OCI-LY3 (cell line): ENCODE measurements around the gene C4A.

Source experiments
- H2AFZ ChIP-seq: fragments of 200-600, 300-600 bp; shearing (Covaris generic); 2 replicates; pipeline ENCODE4 v1.6.0; 2014; ENCODE audit warnings: antibody characterized with exemption, low read depth, low read length
- H3K27ac ChIP-seq: fragments of 200-600, 300-600 bp; sonication (generic); 2 replicates; pipeline ENCODE4 v1.5.1; 2014; ENCODE audit warnings: mild to moderate bottlenecking, low read length, moderate library complexity, mixed read lengths
- H3K27me3 ChIP-seq: fragments of 200-600, 300-600 bp; sonication (generic); 2 replicates; pipeline ENCODE4 v1.6.1; 2014; ENCODE audit warnings: low read depth, low read length, mixed read lengths
- H3K36me3 ChIP-seq: fragments of 200-600, 300-600 bp; sonication (generic); replicated peaks from 2 replicates; pipeline ENCODE3; 2014; ENCODE audit warnings: low read depth, low read length, mixed read lengths
- H3K4me1 ChIP-seq: fragments of 300-600, 200-600 bp; sonication (generic); 2 replicates; pipeline ENCODE4 v1.6.1; 2014; ENCODE audit warnings: low read length, mixed read lengths
- H3K4me2 ChIP-seq: fragments of 200-600, 300-600 bp; sonication (generic); 2 replicates; pipeline ENCODE4 v1.6.1; 2014; ENCODE audit warnings: low read length, mixed read lengths
- H3K4me3 ChIP-seq: fragments of 300-600, 200-600 bp; sonication (generic); 2 replicates; pipeline ENCODE4 v1.5.1; 2014; ENCODE audit warnings: antibody characterized with exemption, mild to moderate bottlenecking, low read length, moderate library complexity
- H3K79me2 ChIP-seq: fragments of 300-600, 200-600 bp; shearing (Covaris generic); 2 replicates; pipeline ENCODE4 v1.6.1; 2014; ENCODE audit warnings: mild to moderate bottlenecking, low read length, mixed read lengths
- H3K9ac ChIP-seq: fragments of 300-600, 200-600 bp; shearing (Covaris generic); 2 replicates; pipeline ENCODE4 v1.6.0; 2014; ENCODE audit warnings: mild to moderate bottlenecking, low read length, moderate library complexity
- H3K9me3 ChIP-seq: fragments of 200-600, 300-600 bp; shearing (Covaris generic); 2 replicates; pipeline ENCODE4 v1.6.1; 2014; ENCODE audit warnings: low read length, mixed read lengths; ENCODE audit not compliant: insufficient read depth
- H4K20me1 ChIP-seq: fragments of 200-600, 300-600 bp; sonication (generic); 2 replicates; pipeline ENCODE4 v1.6.1; 2016; ENCODE audit warnings: low read length, mixed read lengths; ENCODE audit not compliant: insufficient read depth
- EZH2phosphoT487 ChIP-seq: fragments of 200-600 bp; shearing (Covaris generic); IDR thresholded peaks from 2 replicates; pipeline ENCODE4 v1.6.1; 2018; ENCODE audit warnings: antibody characterized with exemption, mixed run types, low read depth
- TF ChIP-seq, protein P1 (sequence below): fragments of 200-600, 300-600 bp; sonication (generic); IDR thresholded peaks from 2 replicates; pipeline ENCODE4 v1.5.1; 2014; ENCODE audit warnings: antibody characterized with exemption, low read length, low read depth

Gene C4A

DNA sequence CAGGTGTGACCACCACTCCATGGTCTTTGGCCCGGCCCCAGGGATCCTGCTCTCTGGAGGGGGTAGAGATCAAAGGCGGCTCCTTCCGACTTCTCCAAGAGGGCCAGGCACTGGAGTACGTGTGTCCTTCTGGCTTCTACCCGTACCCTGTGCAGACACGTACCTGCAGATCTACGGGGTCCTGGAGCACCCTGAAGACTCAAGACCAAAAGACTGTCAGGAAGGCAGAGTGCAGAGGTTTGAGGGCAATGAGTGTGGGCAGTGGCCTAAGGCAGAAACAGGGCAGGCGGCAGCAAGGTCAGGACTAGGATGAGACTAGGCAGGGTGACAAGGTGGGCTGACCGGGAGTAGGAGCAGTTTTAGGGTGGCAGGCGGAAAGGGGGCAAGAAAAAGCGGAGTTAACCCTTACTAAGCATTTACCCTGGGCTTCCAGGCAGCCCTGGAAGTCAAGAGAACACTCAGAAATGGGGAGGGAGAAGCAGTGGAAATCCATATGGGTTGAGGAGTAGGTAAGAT, 35.4 kb upstream of the C4A start:
- no peaks in the 10 kb centered on the region for H4K20me1 ChIP-seq
- H3K4me2 ChIP-seq: no peak overlapping the region
- H3K9ac ChIP-seq: no peak overlapping the region
- peaks cover 5% of the 10 kb centered on the region for H3K4me1 ChIP-seq
- H3K27me3 ChIP-seq: no peaks in the 10 kb centered on the region
- no peak overlapping the region for H3K27ac ChIP-seq
- no peaks in the 10 kb centered on the region for H3K9me3 ChIP-seq
- H3K4me3 ChIP-seq: no peak overlapping the region
- no peaks in the 10 kb centered on the region for H3K36me3 ChIP-seq
- H3K79me2 ChIP-seq: no peaks in the 10 kb centered on the region
- no peak overlapping the region for H2AFZ ChIP-seq
- no peak for TF ChIP-seq EZH2phosphoT487
- TF ChIP-seq, protein P1, sequence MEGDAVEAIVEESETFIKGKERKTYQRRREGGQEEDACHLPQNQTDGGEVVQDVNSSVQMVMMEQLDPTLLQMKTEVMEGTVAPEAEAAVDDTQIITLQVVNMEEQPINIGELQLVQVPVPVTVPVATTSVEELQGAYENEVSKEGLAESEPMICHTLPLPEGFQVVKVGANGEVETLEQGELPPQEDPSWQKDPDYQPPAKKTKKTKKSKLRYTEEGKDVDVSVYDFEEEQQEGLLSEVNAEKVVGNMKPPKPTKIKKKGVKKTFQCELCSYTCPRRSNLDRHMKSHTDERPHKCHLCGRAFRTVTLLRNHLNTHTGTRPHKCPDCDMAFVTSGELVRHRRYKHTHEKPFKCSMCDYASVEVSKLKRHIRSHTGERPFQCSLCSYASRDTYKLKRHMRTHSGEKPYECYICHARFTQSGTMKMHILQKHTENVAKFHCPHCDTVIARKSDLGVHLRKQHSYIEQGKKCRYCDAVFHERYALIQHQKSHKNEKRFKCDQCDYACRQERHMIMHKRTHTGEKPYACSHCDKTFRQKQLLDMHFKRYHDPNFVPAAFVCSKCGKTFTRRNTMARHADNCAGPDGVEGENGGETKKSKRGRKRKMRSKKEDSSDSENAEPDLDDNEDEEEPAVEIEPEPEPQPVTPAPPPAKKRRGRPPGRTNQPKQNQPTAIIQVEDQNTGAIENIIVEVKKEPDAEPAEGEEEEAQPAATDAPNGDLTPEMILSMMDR: no peak

DNA sequence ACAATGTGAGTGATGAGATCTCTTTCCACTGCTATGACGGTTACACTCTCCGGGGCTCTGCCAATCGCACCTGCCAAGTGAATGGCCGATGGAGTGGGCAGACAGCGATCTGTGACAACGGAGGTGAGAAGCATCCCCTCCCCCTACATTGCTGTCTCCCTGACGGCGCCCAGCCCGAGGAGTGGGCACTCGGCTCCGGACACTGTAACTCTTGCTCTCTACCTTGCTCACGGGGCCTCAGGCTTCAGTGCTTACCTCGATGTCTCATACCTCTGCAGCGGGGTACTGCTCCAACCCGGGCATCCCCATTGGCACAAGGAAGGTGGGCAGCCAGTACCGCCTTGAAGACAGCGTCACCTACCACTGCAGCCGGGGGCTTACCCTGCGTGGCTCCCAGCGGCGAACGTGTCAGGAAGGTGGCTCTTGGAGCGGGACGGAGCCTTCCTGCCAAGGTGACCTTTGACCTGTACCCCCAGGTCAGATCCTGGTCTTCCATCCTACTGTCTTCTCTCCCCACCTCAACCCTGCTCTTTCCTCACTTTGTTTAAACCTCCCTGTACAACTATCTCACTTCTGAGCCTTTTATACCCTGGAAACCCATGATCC, 34.7 kb upstream of the C4A start:
- Histone ChIP-seq H3K9me3 (no peaks in the 10 kb centered on the region), H3K4me2 (no peak overlapping the region)

DNA sequence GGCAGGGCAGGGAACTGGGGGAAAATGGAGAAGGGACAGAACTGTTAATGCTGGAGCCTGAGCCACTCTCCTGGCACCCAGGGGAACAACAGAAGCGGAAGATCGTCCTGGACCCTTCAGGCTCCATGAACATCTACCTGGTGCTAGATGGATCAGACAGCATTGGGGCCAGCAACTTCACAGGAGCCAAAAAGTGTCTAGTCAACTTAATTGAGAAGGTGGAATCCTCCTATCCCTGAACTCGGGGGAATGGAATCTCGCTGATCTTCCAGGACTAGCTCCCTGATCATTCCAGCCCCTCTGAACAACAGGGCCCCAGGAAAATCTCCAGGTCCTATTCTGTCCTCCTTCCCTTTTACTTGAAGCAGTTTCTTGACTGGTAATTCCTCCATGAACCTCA, 34.0 kb upstream of the C4A start:
- no peak overlapping the region for H3K4me3 ChIP-seq
- H3K36me3 ChIP-seq: no peaks in the 10 kb centered on the region
- H3K27me3 ChIP-seq: no peaks in the 10 kb centered on the region
- no peak overlapping the region for H3K27ac ChIP-seq
- peaks cover 5% of the 10 kb centered on the region for H3K4me1 ChIP-seq
- no peak for TF ChIP-seq EZH2phosphoT487
- TF ChIP-seq, protein P1: no peak
- H3K79me2 ChIP-seq: no peaks in the 10 kb centered on the region
- H4K20me1 ChIP-seq: no peaks in the 10 kb centered on the region
- no peak overlapping the region for H2AFZ ChIP-seq
- H3K4me2 ChIP-seq: no peak overlapping the region
- H3K9ac ChIP-seq: no peak overlapping the region
- H3K9me3 ChIP-seq: no peaks in the 10 kb centered on the region

More for the DNA sequence above, 34.7 kb upstream of the C4A start:
- Histone ChIP-seq H3K27me3 (no peaks in the 10 kb centered on the region), H3K79me2 (no peaks in the 10 kb centered on the region), H3K4me3 (no peak overlapping the region), H3K4me1 (peaks cover 5% of the 10 kb centered on the region), H3K27ac (no peak overlapping the region), H3K36me3 (no peaks in the 10 kb centered on the region), H4K20me1 (no peaks in the 10 kb centered on the region), H2AFZ (no peak overlapping the region), H3K9ac (no peak overlapping the region)
- no peak for TF ChIP-seq EZH2phosphoT487

DNA sequence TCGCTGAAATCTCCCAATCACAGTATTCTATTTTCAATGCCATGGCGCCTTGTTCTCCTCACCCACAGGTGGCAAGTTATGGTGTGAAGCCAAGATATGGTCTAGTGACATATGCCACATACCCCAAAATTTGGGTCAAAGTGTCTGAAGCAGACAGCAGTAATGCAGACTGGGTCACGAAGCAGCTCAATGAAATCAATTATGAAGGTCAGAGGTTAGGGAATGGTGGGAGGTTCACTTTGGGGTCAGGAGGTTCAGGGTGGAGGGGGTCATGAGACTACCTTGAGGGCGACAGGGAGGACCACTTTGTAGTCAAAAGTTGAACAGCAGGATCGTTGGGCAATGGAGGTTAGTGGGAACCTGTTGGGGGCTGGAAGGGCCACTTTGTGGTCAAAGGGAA, 33.6 kb upstream of the C4A start:
- Histone ChIP-seq H3K9me3 (no peaks in the 10 kb centered on the region), H3K27ac (no peak overlapping the region), H3K4me3 (no peak overlapping the region), H2AFZ (no peak overlapping the region), H3K36me3 (no peaks in the 10 kb centered on the region), H3K79me2 (no peaks in the 10 kb centered on the region), H3K4me2 (no peak overlapping the region), H3K27me3 (no peaks in the 10 kb centered on the region), H3K9ac (no peak overlapping the region), H3K4me1 (peaks cover 5% of the 10 kb centered on the region), H4K20me1 (no peaks in the 10 kb centered on the region)
- TF ChIP-seq EZH2phosphoT487: no peak
- TF ChIP-seq, protein P1: no peak
